ENCODE measurements around the gene ELFN1.

Gene ELFN1

GRCh38 chr7:1677206-1678080 is 7.4 kb downstream of the ELFN1 start:
- no peak for DNase-seq

GRCh38 chr7:1678081-1678543 is 8.0 kb downstream of the ELFN1 start:
- DNase-seq: no peak

- no peak for DNase-seq
These were observed 8.7 kb downstream of the ELFN1 start for GRCh38 chr7:1678571-1679325.

GRCh38 chr7:1679326-1679965 is 9.4 kb downstream of the ELFN1 start:
- no peak for DNase-seq

GRCh38 chr7:1679966-1680730 is 10.1 kb downstream of the ELFN1 start:
- no peak for DNase-seq

- DNase-seq: no peak
These were observed 11.5 kb downstream of the ELFN1 start for GRCh38 chr7:1681581-1681980.

- DNase-seq: no peak
These were observed 15.0 kb downstream of the ELFN1 start for GRCh38 chr7:1685000-1685624.

- no peak for DNase-seq
These were observed 18.5 kb downstream of the ELFN1 start for GRCh38 chr7:1688542-1688941.

- DNase-seq: no peak
These were observed 19.2 kb downstream of the ELFN1 start for GRCh38 chr7:1689311-1689710.

- DNase-seq: no peak
These were observed 20.4 kb downstream of the ELFN1 start for GRCh38 chr7:1690359-1690958.

- DNase-seq: no peak
These were observed 21.0 kb downstream of the ELFN1 start for GRCh38 chr7:1691096-1691495.

- no peak for DNase-seq
These were observed 21.8 kb downstream of the ELFN1 start for GRCh38 chr7:1691601-1692514.

GRCh38 chr7:1692515-1693418 is 22.7 kb downstream of the ELFN1 start:
- DNase-seq: no peak

- DNase-seq: no peak
These were observed 23.4 kb downstream of the ELFN1 start for GRCh38 chr7:1693419-1693990.

GRCh38 chr7:1693991-1694524 is 24.0 kb downstream of the ELFN1 start:
- no peak for DNase-seq

GRCh38 chr7:1694611-1695511 is 24.8 kb downstream of the ELFN1 start:
- no peak for DNase-seq

- DNase-seq: no peak
These were observed 25.9 kb downstream of the ELFN1 start for GRCh38 chr7:1695800-1696454.
